Immature natural killer cell (primary cell): ENCODE measurements around the gene GPHN. TPM values are rescaled to one million over a fixed set of nuclear protein-coding genes. Genes with fewer than 3 reads are reported as not detected.

Source experiments
- DNase-seq, 3 donors: peaks; one replicate each; pipeline ENCODE4 v3.0.0; 2022; ENCODE audit warnings: mixed read lengths in 1 of 3
- H3K27ac Mint-ChIP-seq, 6 donors: one replicate each; pipeline ENCODE4 v1.8.0; 2020; ENCODE audit warnings: mixed read lengths in 6 of 6, mild to moderate bottlenecking in 5 of 6, inconsistent platforms in 4 of 6, moderate library complexity in 3 of 6
- H3K27me3 Mint-ChIP-seq, 3 donors: one replicate each; pipeline ENCODE4 v1.8.0; 2020 to 2021; ENCODE audit warnings: low read depth in 3 of 3, mild to moderate bottlenecking in 3 of 3, mixed read lengths in 3 of 3, moderate library complexity in 3 of 3, inconsistent platforms in 1 of 3
- H3K36me3 Mint-ChIP-seq, 3 donors: one replicate each; pipeline ENCODE4 v1.8.0; 2020; ENCODE audit warnings: mixed read lengths in 3 of 3, inconsistent platforms in 2 of 3, mild to moderate bottlenecking in 2 of 3
- H3K4me1 Mint-ChIP-seq, 2 donors: one replicate each; pipeline ENCODE4 v1.8.0; 2020; ENCODE audit warnings: inconsistent platforms in 2 of 2, mild to moderate bottlenecking in 2 of 2, mixed read lengths in 2 of 2, moderate library complexity in 1 of 2
- H3K4me3 Mint-ChIP-seq, 5 donors: one replicate each; pipeline ENCODE4 v1.8.0; 2020; ENCODE audit warnings: mild to moderate bottlenecking in 5 of 5, mixed read lengths in 5 of 5, inconsistent platforms in 3 of 5, moderate library complexity in 3 of 5
- H3K9me3 Mint-ChIP-seq, 6 donors: one replicate each; pipeline ENCODE4 v1.8.0; 2020; ENCODE audit warnings: mild to moderate bottlenecking in 6 of 6, mixed read lengths in 6 of 6, inconsistent platforms in 4 of 6, moderate library complexity in 3 of 6
- polyA plus RNA-seq, 3 donors: library from polyadenylated mRNA; unstranded; fragments of 300-500 nt; fragmentation: Illumina TruSeq; gene quantifications; one replicate each; pipeline ENCODE4 v1.2.3, GENCODE V29; 2021

Gene GPHN
- polyA plus RNA-seq, 3 donors from 2014 or later = 2.1 to 4.4 TPM; not detected in 1

GRCh38 chr14:67228325-67228984, 720.5 kb downstream of the GPHN start:
- Mint-ChIP-seq H3K27me3 (peaks cover 1 to 8% (median 7%) of the 10 kb centered on the region in 3 donors), H3K27ac (no peak overlapping the region), H3K36me3 (no peaks in the 10 kb centered on the region), H3K4me3 (no peak overlapping the region), H3K9me3 (no peaks in the 10 kb centered on the region), H3K4me1 (no peaks in the 10 kb centered on the region)
- DNase-seq = no peak

Other genes with a start within 250 kb of the GPHN start
- not detected for gene CCDC196, start 21.8 kb upstream of the GPHN start, polyA plus RNA-seq